ENCODE data around the gene NFIC.
"Not testable (repeated sequence)": the region's sequence is repeated elsewhere in the genome, so short reads cannot be mapped to it uniquely, and the experiment has no call there.

NFIC gene

GRCh38 chr19:3452942-3453214, 86.5 kb downstream of the NFIC start:
- DNase-seq (ENCODE audit: low read depth): not testable (repeated sequence)

DNA sequence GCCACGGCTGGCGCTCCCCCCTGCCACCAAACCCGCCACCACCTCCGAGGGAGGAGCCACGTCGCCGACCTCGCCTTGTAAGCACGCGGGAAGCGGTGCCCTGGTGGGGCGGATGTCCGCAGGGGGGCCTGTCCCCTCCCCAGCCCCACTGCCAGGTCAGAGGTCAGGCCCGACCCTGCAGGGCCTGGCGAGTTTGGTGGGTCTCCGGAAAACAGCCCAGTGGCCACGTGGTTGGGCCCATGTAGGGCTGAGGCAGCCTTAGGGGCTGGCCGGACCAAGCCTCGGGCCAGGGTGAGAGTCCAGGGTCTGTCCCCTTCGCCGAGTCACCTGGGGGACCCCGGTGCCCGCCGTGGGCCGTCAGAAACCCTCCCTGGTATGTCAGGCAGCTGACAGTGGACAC, 87.5 kb downstream of the NFIC start:
- DNase-seq (ENCODE audit: low read depth): no peak

- DNase-seq (ENCODE audit: low read depth): no peak
Observed at GRCh38 chr19:3454656-3455392, 88.4 kb downstream of the NFIC start.

DNA sequence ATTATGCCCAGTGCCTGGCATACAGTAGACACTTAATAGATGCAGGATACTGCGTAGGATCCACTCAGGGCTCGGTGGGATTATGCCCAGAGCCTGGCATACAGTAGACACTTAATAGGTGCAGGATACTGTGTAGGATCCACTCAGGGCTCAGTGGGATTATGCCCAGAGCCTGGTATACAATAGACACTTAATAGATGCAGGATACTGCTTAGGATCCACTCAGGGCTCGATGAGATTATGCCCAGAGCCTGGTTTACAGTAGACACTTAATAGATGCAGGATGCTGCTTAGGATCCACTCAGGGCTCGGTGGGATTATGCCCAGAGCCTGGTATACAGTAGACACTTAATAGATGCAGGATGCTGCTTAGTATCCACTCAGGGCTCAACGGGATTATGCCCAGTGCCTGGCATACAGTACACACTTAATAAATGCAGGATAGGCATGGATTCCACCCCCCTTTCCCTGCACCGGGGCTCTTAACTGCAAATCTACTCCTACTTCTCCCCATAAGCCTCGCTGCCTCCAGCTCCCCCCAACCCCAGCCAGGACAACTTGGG, 89.1 kb downstream of the NFIC start:
- no peak for DNase-seq (ENCODE audit: low read depth)

GRCh38 chr19:3455960-3456601, 89.7 kb downstream of the NFIC start:
- DNase-seq (ENCODE audit: low read depth): no peak

- no peak for DNase-seq (ENCODE audit: low read depth)
Observed at GRCh38 chr19:3456925-3457527, 90.6 kb downstream of the NFIC start.

- no peak for DNase-seq (ENCODE audit: low read depth)
Observed at GRCh38 chr19:3457528-3458228, 91.3 kb downstream of the NFIC start.

- no peak for DNase-seq (ENCODE audit: low read depth)
Observed at GRCh38 chr19:3458229-3459088, 92.1 kb downstream of the NFIC start.

DNA sequence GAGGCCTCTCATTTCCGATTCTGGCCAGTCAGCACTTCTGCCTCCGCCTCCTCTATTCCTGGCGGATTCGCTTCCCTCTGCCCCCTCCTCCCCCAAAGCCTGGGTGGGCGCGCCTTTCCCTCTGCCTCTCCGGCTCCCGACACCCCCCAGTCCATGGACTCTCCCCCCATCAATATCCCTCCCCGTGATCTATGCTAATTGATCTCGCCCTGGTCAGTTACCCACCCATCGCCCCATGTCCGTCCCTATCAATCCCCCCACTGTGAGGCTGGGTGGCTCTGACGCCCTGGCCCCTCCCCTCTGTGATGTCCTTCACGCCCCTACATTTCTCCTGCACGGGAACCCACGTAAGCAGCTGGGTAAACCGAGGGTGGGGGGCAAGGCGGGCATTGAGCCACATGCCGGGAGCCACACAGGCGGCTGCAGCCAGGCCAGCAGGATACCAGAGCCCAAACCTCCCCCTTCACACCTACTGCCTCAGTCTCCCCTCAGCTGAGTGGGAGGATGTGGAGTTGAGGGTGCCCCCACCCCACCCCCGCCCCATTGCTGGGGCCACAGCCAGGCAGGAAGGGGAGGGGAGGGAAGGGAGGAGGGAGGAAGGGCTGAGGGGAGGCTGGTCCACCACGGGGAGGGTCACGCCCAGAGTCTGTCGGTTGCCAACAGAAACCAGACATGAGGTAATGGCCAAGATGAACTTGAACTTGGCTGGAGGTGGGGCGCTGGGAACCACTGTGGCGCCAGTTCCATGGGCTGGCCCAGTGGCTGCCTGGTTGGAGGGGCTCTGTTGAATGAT, 92.9 kb downstream of the NFIC start:
- no peak for DNase-seq (ENCODE audit: low read depth)

GRCh38 chr19:3459965-3460582, 93.7 kb downstream of the NFIC start:
- DNase-seq (ENCODE audit: low read depth): no peak

DNA sequence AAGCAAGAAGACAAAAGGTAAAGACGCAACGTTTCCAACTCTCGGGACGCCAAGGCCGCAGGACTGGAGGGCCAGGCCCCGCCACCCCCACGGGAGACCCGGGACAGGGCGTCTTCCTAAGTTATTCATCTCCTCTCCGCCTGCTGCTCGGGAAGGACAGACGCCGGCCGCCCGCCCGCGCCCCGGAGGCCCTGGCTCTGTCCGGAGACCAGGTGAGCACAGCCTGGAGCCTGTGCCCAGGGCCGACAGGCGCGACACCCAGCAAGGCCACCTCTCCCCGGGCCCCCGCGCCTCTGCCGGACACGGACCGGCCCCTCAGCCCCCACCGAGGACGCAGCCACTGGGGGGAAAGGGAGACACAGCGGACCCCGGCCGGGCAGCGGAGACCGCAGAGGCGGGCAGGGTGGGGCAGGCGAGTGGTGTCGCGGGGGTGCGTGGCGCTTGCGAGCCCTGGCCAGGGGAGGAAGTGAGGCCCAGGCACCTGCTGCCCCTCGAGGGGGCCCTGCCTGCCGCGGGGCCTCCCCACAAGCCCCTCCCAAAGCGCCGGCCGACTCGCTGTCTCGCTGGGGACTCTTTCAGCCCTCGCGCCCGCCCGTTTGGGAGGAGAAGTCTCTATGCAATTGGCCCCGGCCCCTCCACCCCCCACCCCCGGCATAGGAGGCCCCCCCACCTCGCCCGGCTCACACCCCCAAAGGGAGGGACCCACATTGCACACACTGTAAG, 96.8 kb downstream of the NFIC start:
- DNase-seq (ENCODE audit: low read depth): no peak

GRCh38 chr19:3463714-3464586, 97.6 kb downstream of the NFIC start:
- no peak for DNase-seq (ENCODE audit: low read depth)

DNA sequence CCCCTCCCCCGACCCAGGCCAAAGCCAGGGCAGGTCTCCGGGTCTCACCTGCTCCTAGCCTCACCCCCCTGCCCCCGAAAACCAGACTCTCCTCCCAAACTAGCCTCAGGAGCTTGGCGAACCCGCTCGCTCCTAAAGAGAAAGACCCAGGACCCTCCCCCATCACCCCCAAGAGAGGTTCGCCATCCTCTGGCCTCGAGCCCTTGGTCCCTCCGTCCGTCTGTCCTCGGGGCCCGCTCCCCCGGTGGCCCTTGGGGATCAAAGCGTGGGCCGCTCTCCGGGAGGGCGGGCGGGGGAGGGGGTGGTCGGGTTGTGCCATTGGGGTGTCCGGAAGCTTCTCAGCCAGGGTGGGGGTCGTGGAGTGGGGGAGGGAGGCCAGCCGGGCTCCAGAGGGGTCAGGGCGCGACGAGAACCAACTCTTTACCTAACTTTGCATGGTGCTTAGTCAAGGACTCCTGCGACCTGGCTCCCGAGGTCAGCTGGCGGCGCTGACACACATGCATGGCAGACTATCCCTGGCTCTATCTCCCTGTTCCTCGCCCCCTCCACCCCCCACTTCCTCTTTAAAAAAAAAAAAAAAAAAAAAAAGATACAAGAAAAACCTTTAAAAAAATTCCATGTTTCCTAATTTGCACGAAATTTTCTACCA, 98.3 kb downstream of the NFIC start:
- DNase-seq (ENCODE audit: low read depth): no peak

DNA sequence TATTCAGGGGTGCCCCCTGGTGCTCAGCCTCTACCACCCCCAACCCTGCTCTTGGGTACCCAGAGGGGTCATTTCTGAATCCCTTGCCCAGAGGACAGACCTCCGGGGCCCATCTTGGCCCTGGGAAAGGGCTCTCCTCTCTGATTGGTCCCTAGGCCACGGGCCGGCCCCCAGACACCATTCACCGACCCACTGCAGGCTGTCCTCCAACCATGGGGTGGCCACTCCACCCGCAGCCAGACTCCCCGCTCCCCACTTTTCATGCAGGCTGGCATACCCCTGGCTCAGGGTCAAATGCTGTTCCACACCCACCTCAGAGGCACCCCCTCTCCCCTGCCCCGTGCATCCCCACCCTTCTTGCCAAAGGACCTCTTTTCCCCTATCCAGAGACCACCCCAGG, 99.2 kb downstream of the NFIC start:
- no peak for DNase-seq (ENCODE audit: low read depth)

GRCh38 chr19:3466635-3467034, 100.3 kb downstream of the NFIC start:
- no peak for DNase-seq (ENCODE audit: low read depth)

DNA sequence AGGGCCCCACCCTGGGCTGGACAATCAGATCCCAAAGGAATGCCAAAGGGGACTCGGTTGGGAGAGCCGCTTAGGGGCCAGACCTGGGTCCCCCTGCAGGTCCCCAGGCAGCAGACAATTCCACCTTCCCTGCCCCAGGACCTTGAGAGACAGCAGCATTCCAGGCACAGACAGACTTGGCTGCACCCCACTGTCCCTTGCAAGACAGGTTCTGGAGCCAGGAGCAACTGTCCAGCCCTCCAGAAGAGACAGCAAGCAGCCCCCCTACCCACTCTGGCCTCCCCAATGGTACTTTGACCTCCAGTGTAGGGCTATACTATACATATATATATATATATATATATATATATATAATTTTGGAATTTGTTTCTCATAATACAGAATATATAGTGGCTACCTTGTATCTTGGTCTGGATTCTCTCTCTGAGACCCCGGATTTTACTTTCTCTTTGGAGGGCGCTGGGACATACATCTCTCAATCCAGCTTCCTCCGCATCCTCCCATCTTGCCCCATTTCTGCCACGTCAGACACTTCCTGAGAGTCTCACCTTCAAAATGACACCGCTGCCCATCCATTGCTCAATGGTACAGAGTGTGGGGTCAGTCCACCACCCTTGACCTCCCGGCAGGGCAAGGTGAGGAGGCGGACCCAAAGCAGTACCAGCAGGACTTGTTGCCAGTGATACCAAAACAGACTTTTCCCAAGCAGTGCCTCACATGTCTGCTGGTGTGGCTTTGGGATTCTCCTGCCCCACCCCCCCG, 101.2 kb downstream of the NFIC start:
- DNase-seq (ENCODE audit: low read depth): no peak

GRCh38 chr19:3468211-3468610, 101.8 kb downstream of the NFIC start:
- DNase-seq (ENCODE audit: low read depth): no peak
